ENCODE results near the gene KDM4F. TPM values are rescaled to one million over a fixed set of nuclear protein-coding genes. Genes with fewer than 3 reads are reported as not detected.

Gene KDM4F
- not detected for total RNA-seq

GRCh38 chr11:95049122-95049521, at the start of gene KDM4F:
Gene KDM4F (plus strand): TSS chr11:95049422.

DNA sequence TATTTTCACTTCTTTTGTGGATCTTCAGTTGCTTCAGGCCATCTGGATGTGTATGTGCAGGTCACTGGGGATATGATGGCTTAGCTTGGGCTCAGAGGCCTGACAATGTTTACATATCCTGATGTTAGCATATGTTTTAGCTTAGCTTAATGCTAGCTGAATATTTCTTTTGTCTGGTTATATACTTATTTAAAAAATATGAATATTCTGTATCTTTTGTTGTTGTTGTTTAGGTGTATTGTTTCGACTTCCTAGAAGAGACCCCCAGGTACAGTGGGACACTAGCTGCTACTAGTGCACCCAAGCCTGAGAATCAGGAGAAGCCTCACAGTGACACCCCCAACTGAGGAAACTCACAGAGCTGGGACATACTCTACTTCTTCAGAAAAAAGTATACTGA, 24.3 kb upstream of the KDM4F start, which contains the start of gene KDM4E:
Gene KDM4E, plus strand, starts transcription at position 301 of the 400 bp plus-strand sequence. CDS start 300 bp downstream, outside the sequence.

GRCh38 chr11:95066716-95067038, 17.5 kb downstream of the KDM4F start, which contains the start of gene SRSF8:
Gene SRSF8 (plus strand): TSS chr11:95066919. CDS start chr11:95067227, 308 bp downstream.

DNA sequence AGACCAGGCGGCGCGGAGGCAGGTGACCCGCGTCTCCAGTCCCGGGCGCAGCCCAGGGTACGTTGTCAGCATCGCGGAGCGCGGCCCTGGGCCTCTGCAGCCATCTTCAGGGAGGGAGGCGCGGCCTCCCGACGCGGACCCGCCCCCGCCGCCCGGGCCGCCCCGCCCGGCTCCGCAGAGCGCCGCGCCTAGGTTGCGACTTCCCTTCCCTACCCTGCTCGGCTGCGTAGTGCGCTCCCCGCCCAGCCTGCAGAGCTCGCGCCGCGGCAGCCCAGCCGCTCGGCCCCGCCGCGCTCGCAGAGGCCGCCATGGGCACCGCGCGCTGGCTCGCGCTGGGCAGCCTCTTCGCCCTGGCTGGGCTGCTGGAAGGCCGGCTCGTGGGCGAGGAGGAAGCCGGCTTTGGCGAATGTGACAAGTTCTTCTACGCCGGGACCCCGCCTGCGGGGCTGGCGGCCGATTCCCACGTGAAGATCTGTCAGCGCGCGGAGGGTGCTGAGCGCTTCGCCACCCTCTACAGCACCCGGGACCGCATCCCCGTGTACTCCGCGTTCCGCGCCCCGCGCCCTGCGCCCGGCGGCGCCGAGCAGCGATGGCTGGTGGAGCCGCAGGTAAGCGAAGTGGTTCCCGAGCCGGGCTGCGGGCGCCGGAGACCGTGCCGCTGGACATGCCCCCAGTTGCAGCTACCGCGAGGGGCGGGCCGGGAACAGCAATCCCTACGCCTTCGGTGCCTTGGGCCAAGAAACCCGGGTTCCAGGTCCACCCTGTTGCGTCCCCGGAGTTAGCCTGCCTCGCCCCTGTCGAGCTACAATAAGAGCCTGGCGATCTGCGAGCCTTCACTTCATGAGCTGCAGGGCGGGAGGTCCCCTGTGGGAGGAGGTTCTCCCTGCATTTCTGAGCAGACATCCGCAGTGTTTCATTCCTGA, 40.7 kb downstream of the KDM4F start, which contains the start of gene ENDOD1:
Gene ENDOD1, plus strand, starts transcription at position 227 of the 923 bp plus-strand sequence. Its CDS starts 82 bp downstream, at position 309.

Other genes with a start within 250 kb of the KDM4F start
- gene CWC15, start 75.9 kb upstream of the KDM4F start, total RNA-seq: 10 to 100 TPM; 29.9 to 31.3 TPM
- 1 to 10 TPM; 2.3 to 2.8 TPM for gene KDM4D, start 75.7 kb upstream of the KDM4F start, total RNA-seq
- gene KDM4E, start 24.2 kb upstream of the KDM4F start, total RNA-seq: not detected
- 10 to 100 TPM; 25.5 to 33.3 TPM for gene SRSF8, start 17.5 kb downstream of the KDM4F start, total RNA-seq
- gene ENDOD1, start 40.4 kb downstream of the KDM4F start, total RNA-seq: 10 to 100 TPM; 67.3 to 73.3 TPM
- gene SESN3, start 181.8 kb downstream of the KDM4F start, total RNA-seq: 10 to 100 TPM; 21.3 to 25.0 TPM

Data from melanocyte of skin (primary cell).